Panc1 (cell line): ENCODE measurements around the gene EID2. TPM values are rescaled to one million over a fixed set of nuclear protein-coding genes. Genes with fewer than 3 reads are reported as not detected.

Experiments
- ATAC-seq: fragments of 200-7000 bp; cut with Tn5 transposase; 2 replicates; pipeline ENCODE4 v1.9.1; 2020; ENCODE audit warnings: mild to moderate bottlenecking, moderate library complexity
- BruUV-seq: library from RNA; stranded (reverse); fragments of 400-500 nt; replicated peaks from 2 replicates; lab custom pipeline; 2021; lab: Mats Ljungman, UMichigan
- CTCF ChIA-PET: fragments of 300-600 bp; sonication (Branson Sonifier 250); formaldehyde crosslinking; loops from one replicate; lab custom pipeline; 2022; ENCODE audit warnings: antibody characterized with exemption; lab: Charles Lee
- POLR2A ChIA-PET: fragments of 300-600 bp; sonication (Branson Sonifier 250); formaldehyde crosslinking; loops from one replicate; lab custom pipeline; 2022; ENCODE audit warnings: antibody characterized with exemption; lab: Charles Lee
- DNase-seq: peaks from one replicate; pipeline ENCODE4 v3.0.0-alpha.2; 2010; ENCODE audit warnings: low read depth, low spot score
- H3K27ac ChIP-seq: 2 replicates; pipeline ENCODE4 v1.5.1; 2011; ENCODE audit warnings: mild to moderate bottlenecking, low read length, inconsistent platforms
- H3K27me3 ChIP-seq: fragments of 200-500 bp; sonication (Bioruptor generic); 2 replicates; pipeline ENCODE4 v1.6.0; 2014; ENCODE audit warnings: low read length, inconsistent platforms; ENCODE audit not compliant: control insufficient read depth, insufficient read depth
- H3K36me3 ChIP-seq: fragments of 200-500 bp; sonication (Bioruptor generic); 2 replicates; pipeline ENCODE4 v1.5.1; 2014; ENCODE audit warnings: inconsistent platforms, mild to moderate bottlenecking, low read length, moderate library complexity; ENCODE audit not compliant: control insufficient read depth, insufficient read depth
- H3K4me1 ChIP-seq: 2 replicates; pipeline ENCODE4 v1.5.1; 2011; ENCODE audit warnings: inconsistent platforms, mild to moderate bottlenecking, low read length, moderate library complexity; ENCODE audit not compliant: control insufficient read depth, insufficient read depth
- H3K4me3 ChIP-seq, 2 experiments: 2 replicates each; pipeline ENCODE4 v1.5.1; 2011 to 2012; ENCODE audit warnings: low read depth in 2 of 2, low read length in 2 of 2, mild to moderate bottlenecking in 2 of 2, inconsistent platforms in 1 of 2, moderate library complexity in 1 of 2
- H3K9me3 ChIP-seq: fragments of 200-500 bp; sonication (Bioruptor generic); 2 replicates; pipeline ENCODE4 v1.5.1; 2014; ENCODE audit warnings: low read depth, mild to moderate bottlenecking, inconsistent platforms, low read length, moderate library complexity; ENCODE audit not compliant: control insufficient read depth, insufficient read depth
- CTCF ChIP-seq: fragments of 450-650 bp; IDR thresholded peaks from 2 replicates; pipeline ENCODE4 v1.5.1; 2017; ENCODE audit warnings: mild to moderate bottlenecking
- POLR2AphosphoS5 ChIP-seq: IDR thresholded peaks from 2 replicates; pipeline ENCODE4 v1.6.1; 2012; ENCODE audit warnings: mild to moderate bottlenecking, low read depth, low read length, moderate library complexity
- REST ChIP-seq, 2 experiments: IDR thresholded peaks; 2 replicates each; pipeline ENCODE4 v1.6.1; 2011 to 2012; ENCODE audit warnings: low read depth in 2 of 2, control low read depth in 1 of 2, low read length in 1 of 2, mild to moderate bottlenecking in 1 of 2, moderate library complexity in 1 of 2; ENCODE audit not compliant: insufficient read depth in 1 of 2
- SIN3A ChIP-seq: IDR thresholded peaks from 2 replicates; pipeline ENCODE4 v1.6.1; 2012; ENCODE audit warnings: low read depth, mild to moderate bottlenecking, low read length, moderate library complexity, borderline replicate concordance; ENCODE audit not compliant: insufficient read depth
- TCF7L2 ChIP-seq: IDR thresholded peaks from 2 replicates; pipeline ENCODE4 v1.6.1; 2011; ENCODE audit warnings: mild to moderate bottlenecking, low read depth, low read length, inconsistent platforms
- in situ Hi-C: cut with HindIII; loops from 2 replicates; pipeline ENCODE4 v1.10.0; 2016; ENCODE audit warnings: low sequenced_read_pairs, low pct_unique_long_range_greater_than_20kb
- intact Hi-C: fragments of 100-400 bp; cut with micrococcal nuclease; formaldehyde crosslinking; loops from one replicate; pipeline ENCODE4 v1.10.0; 2022; ENCODE audit not compliant: unreplicated experiment
- total RNA-seq: library from RNA; stranded (reverse); gene quantifications from one replicate; pipeline ENCODE4 v1.2.1, GENCODE V29; 2021; ENCODE audit not compliant: unreplicated experiment

EID2 gene
- total RNA-seq, 1 experiment from 2014 or later = 163 TPM

DNA sequence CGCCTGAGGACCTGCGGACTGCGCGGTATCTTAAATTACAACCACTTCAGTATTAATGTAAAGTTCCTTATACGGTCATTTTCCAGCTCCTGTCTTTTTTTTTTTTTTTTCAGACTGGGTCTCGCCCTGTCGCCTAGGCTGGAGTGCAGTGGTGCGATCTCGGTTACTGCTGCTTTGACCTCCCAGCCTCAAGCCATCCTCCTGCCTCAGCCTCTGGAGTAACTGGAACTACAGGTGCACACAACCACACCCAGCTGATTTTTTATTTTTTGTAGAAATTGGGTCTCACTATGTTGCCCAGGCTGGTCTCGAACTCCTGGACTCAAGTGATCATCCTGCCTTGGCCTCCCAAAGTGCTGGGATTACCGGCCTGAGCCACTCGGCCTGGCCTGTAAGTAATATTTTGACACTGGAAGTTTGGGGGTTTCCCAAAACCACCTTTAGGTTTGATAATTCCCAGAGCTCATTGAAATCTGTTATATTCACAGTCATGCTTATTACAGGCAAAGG, 6.9 kb downstream of the EID2 start:
- intact Hi-C loops = loop anchor here (2.0 kb wide), 1 partner anchor 34 kb away; the partner anchor contains the start of gene DLL3
- DNase-seq (no peak), ATAC-seq (peak; percentile 32)
- in situ Hi-C loops = no loop called here
- BruUV-seq = no TSS peak
- peak overlapping the region; percentile 80 for H3K27ac ChIP-seq
- H3K27me3 ChIP-seq = no peaks in the 10 kb centered on the region
- TF ChIP-seq POLR2AphosphoS5 (no peak), TCF7L2 (no peak), REST (IDR thresholded peaks at IDR 0.05; ENCODE audit: insufficient read depth in 1 of 2, low read depth in 2 of 2, low read length in 1 of 2) (no peak), SIN3A (no peak), CTCF (no peak)
- POLR2A ChIA-PET = interaction anchor here (0.5 to 11.8 kb wide), 30 partner anchors 9 to 438 kb away, joined by 3 to 196 read pairs (median 6); partner anchors contain the start of genes DLL3, DYRK1B, FBL and PSMC4
- H3K4me1 ChIP-seq = peaks cover 25% of the 10 kb centered on the region
- H3K4me3 ChIP-seq = peak overlapping the region; percentile 35 to 56
- no peaks in the 10 kb centered on the region for H3K36me3 ChIP-seq
- H3K9me3 ChIP-seq = no peaks in the 10 kb centered on the region
- CTCF ChIA-PET = interaction anchor here (0.6 to 6.8 kb wide), 42 partner anchors 8 to 438 kb away, joined by 3 to 193 read pairs (median 8); partner anchors contain the start of genes DLL3, DYRK1B, MED29 and PAF1

DNA sequence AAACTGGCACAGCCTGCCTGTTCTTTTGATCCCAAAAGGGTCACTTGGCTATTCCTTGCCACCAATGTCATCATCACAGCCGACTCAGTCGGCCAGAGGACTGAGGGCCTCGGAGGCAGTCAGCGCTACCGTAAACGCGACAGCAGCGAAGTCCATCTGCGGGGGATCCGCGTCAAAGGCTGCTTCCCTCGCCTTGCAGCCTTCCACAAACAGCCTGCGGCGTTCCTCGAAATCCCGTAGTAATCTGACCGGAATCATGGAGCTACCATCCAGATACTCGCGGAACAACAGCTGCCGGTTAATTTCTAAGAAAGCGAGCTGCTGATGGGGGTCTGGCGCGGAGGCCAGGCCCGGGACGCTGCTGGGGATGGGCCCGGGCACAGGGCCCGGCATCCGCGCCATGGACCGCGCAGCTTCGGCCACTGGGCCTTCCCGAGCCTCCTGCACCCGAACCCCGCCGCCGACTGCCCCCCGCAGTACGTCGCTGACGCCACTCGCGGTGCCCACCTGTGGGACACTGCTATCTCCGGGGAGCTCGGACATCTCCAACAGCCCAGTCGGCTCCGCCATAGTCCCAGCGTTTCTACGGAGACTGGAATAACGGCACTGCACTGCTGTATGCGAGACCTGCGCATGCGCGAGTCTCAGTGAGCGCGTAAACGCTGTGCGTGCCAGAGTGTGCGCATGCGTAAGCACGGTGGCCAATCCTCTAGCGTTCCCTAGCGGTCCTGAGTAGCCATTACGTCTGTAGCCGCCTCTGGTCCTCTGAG, 7.5 kb downstream of the EID2 start, which contains the start of gene EID2B:
Gene EID2B, minus strand, starts transcription at position 620 of the 770 bp plus-strand sequence. Its CDS starts 50 bp downstream, at position 570.
- Histone ChIP-seq H3K4me1 (peaks cover 25% of the 10 kb centered on the region), H3K4me3 (peak within 1 kb of the TSS; percentile 35 to 56), H3K36me3 (no peaks in the 10 kb centered on the region), H3K27me3 (no peaks in the 10 kb centered on the region), H3K27ac (peak within 1 kb of the TSS; percentile 80), H3K9me3 (no peaks in the 10 kb centered on the region)
- POLR2A ChIA-PET = interaction anchor here (0.5 to 11.8 kb wide), 35 partner anchors 8 to 772 kb away, joined by 3 to 196 read pairs (median 5); partner anchors contain the start of genes DLL3, DYRK1B, FBL and PSMC4
- DNase-seq = peak; percentile 100
- CTCF ChIA-PET = interaction anchor here (0.6 to 6.8 kb wide), 49 partner anchors 8 to 444 kb away, joined by 3 to 193 read pairs (median 6); partner anchors contain the start of genes DLL3, DYRK1B, MED29 and PAF1
- intact Hi-C loops = loop anchor here (1.0 to 2.0 kb wide), 3 partner anchors 34 to 92 kb away; partner anchors contain the start of gene DLL3
- in situ Hi-C loops = no loop called here
- BruUV-seq = no TSS peak
- peak; percentile 95 for ATAC-seq
- TF ChIP-seq POLR2AphosphoS5 (no peak), TCF7L2 (no peak), REST (IDR thresholded peaks at IDR 0.05; ENCODE audit: insufficient read depth in 1 of 2, low read depth in 2 of 2, low read length in 1 of 2) (no peak), CTCF (no peak), SIN3A (no peak)
